Measurements from ENCODE around the gene PIEZO1.

PIEZO1 gene

GRCh38 chr16:88822281-88823040 lies 37.4 kb upstream of the PIEZO1 start:
- no peak for TF ChIP-seq GATA2 (IDR thresholded peaks at IDR 0.05; ENCODE audit: low read depth, low read length)
- no peak for TF ChIP-seq GATA3 (IDR thresholded peaks at IDR 0.05; ENCODE audit: low read depth, low read length)

- TF ChIP-seq GATA3 (IDR thresholded peaks at IDR 0.05; ENCODE audit: low read depth, low read length) (no peak), GATA2 (IDR thresholded peaks at IDR 0.05; ENCODE audit: low read depth, low read length) (no peak)
These were observed 36.3 kb upstream of the PIEZO1 start for GRCh38 chr16:88821168-88821850.

- TF ChIP-seq GATA3 (IDR thresholded peaks at IDR 0.05; ENCODE audit: low read depth, low read length) (no peak), GATA2 (IDR thresholded peaks at IDR 0.05; ENCODE audit: low read depth, low read length) (no peak)
These were observed 35.5 kb upstream of the PIEZO1 start for GRCh38 chr16:88820385-88821025.

- TF ChIP-seq GATA3 (IDR thresholded peaks at IDR 0.05; ENCODE audit: low read depth, low read length) (no peak), GATA2 (IDR thresholded peaks at IDR 0.05; ENCODE audit: low read depth, low read length) (no peak)
These were observed 34.1 kb upstream of the PIEZO1 start for GRCh38 chr16:88819126-88819525.

GRCh38 chr16:88818575-88818874 lies 33.5 kb upstream of the PIEZO1 start:
- no peak for TF ChIP-seq GATA3 (IDR thresholded peaks at IDR 0.05; ENCODE audit: low read depth, low read length)
- no peak for TF ChIP-seq GATA2 (IDR thresholded peaks at IDR 0.05; ENCODE audit: low read depth, low read length)

GRCh38 chr16:88817785-88818574 lies 33.0 kb upstream of the PIEZO1 start:
- TF ChIP-seq GATA2 (IDR thresholded peaks at IDR 0.05; ENCODE audit: low read depth, low read length), result no peak
- TF ChIP-seq GATA3 (IDR thresholded peaks at IDR 0.05; ENCODE audit: low read depth, low read length), result no peak

GRCh38 chr16:88816736-88817535 lies 31.9 kb upstream of the PIEZO1 start:
- no peak for TF ChIP-seq GATA2 (IDR thresholded peaks at IDR 0.05; ENCODE audit: low read depth, low read length)
- no peak for TF ChIP-seq GATA3 (IDR thresholded peaks at IDR 0.05; ENCODE audit: low read depth, low read length)

GRCh38 chr16:88815901-88816589 lies 31.0 kb upstream of the PIEZO1 start:
- no peak for TF ChIP-seq GATA3 (IDR thresholded peaks at IDR 0.05; ENCODE audit: low read depth, low read length)
- TF ChIP-seq GATA2 (IDR thresholded peaks at IDR 0.05; ENCODE audit: low read depth, low read length), result no peak

GRCh38 chr16:88815227-88815626 lies 30.2 kb upstream of the PIEZO1 start:
- TF ChIP-seq GATA2 (IDR thresholded peaks at IDR 0.05; ENCODE audit: low read depth, low read length) (no peak), GATA3 (IDR thresholded peaks at IDR 0.05; ENCODE audit: low read depth, low read length) (no peak)

GRCh38 chr16:88814144-88814502 lies 29.1 kb upstream of the PIEZO1 start:
- no peak for TF ChIP-seq GATA2 (IDR thresholded peaks at IDR 0.05; ENCODE audit: low read depth, low read length)
- no peak for TF ChIP-seq GATA3 (IDR thresholded peaks at IDR 0.05; ENCODE audit: low read depth, low read length)

GRCh38 chr16:88813269-88814143 lies 28.5 kb upstream of the PIEZO1 start:
- TF ChIP-seq GATA3 (IDR thresholded peaks at IDR 0.05; ENCODE audit: low read depth, low read length) (no peak), GATA2 (IDR thresholded peaks at IDR 0.05; ENCODE audit: low read depth, low read length) (no peak)
